Measurements from ENCODE around the gene ZMYND8. TPM values are rescaled to one million over a fixed set of nuclear protein-coding genes. Genes with fewer than 3 reads are reported as not detected.
"Not testable (repeated sequence)": the region's sequence is repeated elsewhere in the genome, so short reads cannot be mapped to it uniquely, and the experiment has no call there.

ZMYND8 gene
- polyA plus RNA-seq, 3 donors = 39.6 to 42.8 (median 41.2) TPM

GRCh38 chr20:47290666-47291430 lies 65.7 kb downstream of the ZMYND8 start:
- no peak for DNase-seq (ENCODE audit: low read depth in 3 of 3, low spot score in 2 of 3)

GRCh38 chr20:47290008-47290407 lies 66.5 kb downstream of the ZMYND8 start:
- DNase-seq (ENCODE audit: low read depth in 3 of 3, low spot score in 2 of 3) = no peak

- no peak for DNase-seq (ENCODE audit: low read depth in 3 of 3, low spot score in 2 of 3)
Observed at GRCh38 chr20:47289096-47289495, 67.4 kb downstream of the ZMYND8 start.

GRCh38 chr20:47288530-47288929 lies 68.0 kb downstream of the ZMYND8 start:
- DNase-seq (ENCODE audit: low read depth in 3 of 3, low spot score in 2 of 3) = not testable (repeated sequence)

- DNase-seq (ENCODE audit: low read depth in 3 of 3, low spot score in 2 of 3) = no peak
Observed at GRCh38 chr20:47287609-47288144, 68.8 kb downstream of the ZMYND8 start.

- DNase-seq (ENCODE audit: low read depth in 3 of 3, low spot score in 2 of 3) = no peak
Observed at GRCh38 chr20:47286681-47287080, 69.8 kb downstream of the ZMYND8 start.

- DNase-seq (ENCODE audit: low read depth in 3 of 3, low spot score in 2 of 3) = no peak
Observed at GRCh38 chr20:47285189-47285588, 71.3 kb downstream of the ZMYND8 start.

- no peak for DNase-seq (ENCODE audit: low read depth in 3 of 3, low spot score in 2 of 3)
Observed at GRCh38 chr20:47284373-47284772, 72.1 kb downstream of the ZMYND8 start.

GRCh38 chr20:47283411-47283810 lies 73.1 kb downstream of the ZMYND8 start:
- DNase-seq (ENCODE audit: low read depth in 3 of 3, low spot score in 2 of 3) = no peak

GRCh38 chr20:47282864-47283263 lies 73.6 kb downstream of the ZMYND8 start:
- no peak for DNase-seq (ENCODE audit: low read depth in 3 of 3, low spot score in 2 of 3)

- no peak for DNase-seq (ENCODE audit: low read depth in 3 of 3, low spot score in 2 of 3)
Observed at GRCh38 chr20:47281376-47281775, 75.1 kb downstream of the ZMYND8 start.

- DNase-seq (ENCODE audit: low read depth in 3 of 3, low spot score in 2 of 3) = no peak
Observed at GRCh38 chr20:47280668-47281067, 75.8 kb downstream of the ZMYND8 start.

- DNase-seq (ENCODE audit: low read depth in 3 of 3, low spot score in 2 of 3) = no peak
Observed at GRCh38 chr20:47280228-47280627, 76.3 kb downstream of the ZMYND8 start.

- no peak for DNase-seq (ENCODE audit: low read depth in 3 of 3, low spot score in 2 of 3)
Observed at GRCh38 chr20:47278907-47279348, 77.6 kb downstream of the ZMYND8 start.

GRCh38 chr20:47277535-47277872 lies 79.0 kb downstream of the ZMYND8 start:
- DNase-seq (ENCODE audit: low read depth in 3 of 3, low spot score in 2 of 3) = not testable (repeated sequence)

GRCh38 chr20:47276851-47277534 lies 79.5 kb downstream of the ZMYND8 start:
- DNase-seq (ENCODE audit: low read depth in 3 of 3, low spot score in 2 of 3) = no peak

GRCh38 chr20:47276251-47276650 lies 80.2 kb downstream of the ZMYND8 start:
- DNase-seq (ENCODE audit: low read depth in 3 of 3, low spot score in 2 of 3) = no peak

- DNase-seq (ENCODE audit: low read depth in 3 of 3, low spot score in 2 of 3) = no peak
Observed at GRCh38 chr20:47275548-47275947, 81.0 kb downstream of the ZMYND8 start.

GRCh38 chr20:47274401-47275108 lies 81.9 kb downstream of the ZMYND8 start:
- DNase-seq (ENCODE audit: low read depth in 3 of 3, low spot score in 2 of 3) = no peak

- DNase-seq (ENCODE audit: low read depth in 3 of 3, low spot score in 2 of 3) = no peak
Observed at GRCh38 chr20:47273591-47274235, 82.8 kb downstream of the ZMYND8 start.

Data from right renal cortex interstitium (tissue), 3 donors.